Activated CD8-positive, alpha-beta memory T cell treated with anti-CD3 and anti-CD28 coated beads, Interleukin-2, amount 50 U/mL, for 24 hours (primary cell): ENCODE results near the gene PFAS.
"Not testable (repeated sequence)": the region's sequence is repeated elsewhere in the genome, so short reads cannot be mapped to it uniquely, and the experiment has no call there.

ENCODE experiments used
- DNase-seq: peaks from one replicate; pipeline ENCODE4 v3.0.0-alpha.2; 2020; ENCODE audit errors: extremely low read depth

Gene PFAS

GRCh38 chr17:8225813-8226535 lies 23.1 kb upstream of the PFAS start:
- DNase-seq, result peak; percentile 67

- peak; percentile 26 for DNase-seq
These were observed 22.4 kb upstream of the PFAS start for GRCh38 chr17:8226536-8227237.

- DNase-seq, result no peak
These were observed 21.9 kb upstream of the PFAS start for GRCh38 chr17:8227238-8227581.

DNA sequence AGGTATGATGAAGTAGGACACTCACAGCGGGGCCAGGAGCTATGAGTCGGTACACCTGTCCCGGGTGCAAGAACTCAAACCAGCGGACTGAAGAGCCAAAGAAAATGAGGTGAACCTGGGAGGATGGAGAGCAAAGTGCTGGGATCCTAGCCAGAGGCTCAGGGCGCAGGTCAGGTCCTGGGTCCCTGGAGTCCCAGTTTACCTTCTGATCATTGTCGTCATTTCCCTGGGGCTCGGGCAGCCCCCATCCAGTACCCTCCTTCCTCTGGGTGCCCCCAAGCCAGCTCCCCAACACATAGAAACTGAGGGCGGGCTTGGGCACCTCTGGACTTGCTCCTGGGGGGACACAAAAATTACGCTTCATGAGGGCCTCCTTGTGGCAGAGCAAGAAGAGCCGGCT lies 17.4 kb upstream of the PFAS start:
- no peak for DNase-seq

GRCh38 chr17:8234361-8235270 lies 14.5 kb upstream of the PFAS start:
- DNase-seq, result no peak

DNA sequence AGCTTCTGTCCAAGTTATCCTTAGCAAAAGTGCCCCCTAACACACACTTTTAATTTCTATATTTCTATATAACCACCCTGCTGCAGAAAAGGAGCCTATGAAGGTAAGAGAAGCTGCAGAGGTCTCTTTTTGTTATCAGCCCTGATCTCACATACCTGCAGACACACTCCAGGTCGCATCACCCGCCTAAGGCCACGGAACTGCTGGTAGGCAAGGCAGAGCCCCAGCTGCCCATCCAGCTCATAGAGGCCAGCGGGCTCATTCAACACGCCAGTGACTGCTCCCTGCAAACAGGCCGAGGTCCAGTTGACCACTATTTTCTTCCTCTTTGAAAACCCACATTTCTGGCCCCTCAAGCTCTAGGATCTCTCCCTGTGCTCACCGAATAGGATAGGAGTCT lies 13.4 kb upstream of the PFAS start:
- no peak for DNase-seq

- no peak for DNase-seq
These were observed 11.9 kb upstream of the PFAS start for GRCh38 chr17:8237175-8237574.

GRCh38 chr17:8237886-8238285 lies 11.2 kb upstream of the PFAS start:
- DNase-seq, result no peak

DNA sequence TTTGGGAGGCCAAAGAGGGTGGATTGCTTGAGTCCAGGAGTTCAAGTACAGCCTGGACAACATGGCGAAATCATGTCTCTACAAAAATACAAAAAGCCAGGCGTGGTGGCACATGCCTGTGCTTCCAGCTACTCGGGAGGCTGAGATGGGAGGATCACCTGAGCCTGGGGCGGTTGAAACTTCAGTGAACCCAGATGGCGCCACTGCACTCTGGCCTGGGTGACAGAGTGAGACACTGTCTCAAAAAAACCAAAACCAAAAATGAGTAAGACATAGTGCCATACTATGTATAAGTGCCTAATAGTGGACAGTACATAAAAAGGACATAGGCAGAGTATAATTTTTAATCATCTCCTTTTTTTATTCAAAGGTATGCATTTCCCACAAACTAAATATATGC lies 5.3 kb upstream of the PFAS start:
- DNase-seq, result no peak

DNA sequence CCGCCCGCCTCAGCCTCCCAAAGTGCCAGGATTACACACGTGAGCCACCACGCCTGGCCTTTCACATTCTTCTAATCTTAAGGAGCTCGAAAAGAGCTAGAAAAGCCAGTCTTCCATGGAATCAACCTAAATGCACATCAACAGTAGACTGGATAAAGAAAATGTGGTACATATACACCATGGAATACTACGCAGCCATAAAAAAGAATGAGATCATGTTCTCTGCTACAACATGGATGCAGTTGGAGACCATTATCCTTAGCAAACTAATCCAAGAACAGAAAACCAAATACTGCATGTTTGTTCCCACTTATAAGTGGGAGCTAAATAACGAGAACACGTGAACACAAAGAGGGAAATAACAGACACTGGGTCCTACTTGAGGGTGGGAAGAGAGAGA lies 4.3 kb upstream of the PFAS start:
- DNase-seq, result no peak

DNA sequence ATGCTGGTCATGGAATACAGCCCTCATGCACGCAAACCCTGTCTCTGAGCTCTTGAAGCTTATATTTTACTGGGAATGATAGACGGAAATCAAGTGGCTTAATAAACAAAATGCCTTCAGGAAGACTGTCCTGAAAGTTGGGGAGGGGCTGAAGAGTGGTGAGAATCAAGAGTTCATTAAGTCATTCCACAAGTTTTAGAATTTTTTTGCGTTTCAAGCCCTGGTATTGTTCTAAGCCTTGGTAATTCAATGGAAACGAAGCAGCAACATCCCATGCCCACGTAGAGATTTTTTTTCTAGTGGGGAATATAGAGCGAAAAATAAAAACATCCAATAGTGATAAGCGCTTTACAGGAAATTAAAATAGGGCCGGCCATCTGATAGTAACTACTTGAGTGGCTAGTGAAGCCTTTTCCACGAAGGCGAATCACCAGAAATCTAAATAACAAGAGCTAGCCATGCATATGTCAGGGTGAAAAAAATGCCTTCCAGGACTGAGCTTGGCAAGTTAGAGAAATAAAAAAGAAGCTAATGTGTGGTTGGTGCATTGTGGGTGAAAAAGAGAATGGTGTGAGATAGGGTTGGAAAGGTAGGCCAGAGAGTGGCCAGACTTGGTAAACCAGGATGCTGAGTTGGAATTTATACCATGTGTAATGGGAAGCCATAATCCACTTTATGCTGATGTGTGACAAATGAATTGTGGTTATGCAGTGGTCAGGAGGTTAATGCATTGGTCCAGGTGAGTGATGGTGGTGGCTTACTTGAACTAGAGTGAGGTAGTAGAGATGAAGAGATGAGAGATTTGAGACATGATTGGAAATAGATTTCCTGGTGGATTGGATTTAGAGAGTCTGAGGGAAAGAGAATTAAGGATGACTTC lies 772 bp downstream of the PFAS start:
- no peak for DNase-seq

- DNase-seq, result not testable (repeated sequence)
These were observed 2.3 kb downstream of the PFAS start for GRCh38 chr17:8251411-8251810.

DNA sequence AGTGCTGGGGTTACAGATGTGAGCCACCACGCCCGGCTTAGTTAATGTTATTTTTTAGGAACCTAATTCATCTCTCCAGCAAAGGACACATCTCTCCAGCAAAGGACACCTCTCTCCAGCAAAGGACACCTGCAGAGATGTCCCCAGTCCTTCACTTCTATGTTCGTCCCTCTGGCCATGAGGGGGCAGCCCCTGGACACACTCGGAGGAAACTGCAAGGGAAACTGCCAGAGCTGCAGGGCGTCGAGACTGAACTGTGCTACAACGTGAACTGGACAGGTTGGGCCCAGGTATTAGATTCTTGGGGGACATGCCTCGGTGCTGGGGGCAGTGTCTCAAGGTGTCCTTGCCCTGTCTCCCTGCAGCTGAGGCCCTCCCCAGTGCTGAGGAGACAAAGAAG lies 4.7 kb downstream of the PFAS start:
- DNase-seq, result no peak

DNA sequence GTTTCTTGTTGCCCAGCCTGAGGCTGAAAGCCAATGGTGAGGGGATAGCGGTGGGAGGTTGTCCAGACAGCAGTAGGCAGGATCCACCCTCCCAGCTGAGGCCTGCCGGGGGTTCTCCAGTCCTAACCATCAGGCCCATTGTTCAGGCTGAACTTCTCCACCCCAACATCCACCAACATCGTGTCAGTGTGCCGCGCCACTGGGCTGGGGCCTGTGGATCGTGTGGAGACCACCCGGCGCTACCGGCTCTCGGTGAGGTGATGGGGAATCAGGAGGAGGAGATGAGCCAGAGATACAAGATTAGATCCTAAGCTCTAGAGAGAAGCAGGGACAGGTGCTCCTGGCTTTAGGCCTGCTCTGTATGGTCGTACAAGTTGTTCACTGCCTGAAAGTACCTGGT lies 5.8 kb downstream of the PFAS start:
- DNase-seq, result no peak

GRCh38 chr17:8255499-8255898 lies 6.4 kb downstream of the PFAS start:
- no peak for DNase-seq

- no peak for DNase-seq
These were observed 7.2 kb downstream of the PFAS start for GRCh38 chr17:8256291-8256690.

- no peak for DNase-seq
These were observed 7.6 kb downstream of the PFAS start for GRCh38 chr17:8256691-8257090.

DNA sequence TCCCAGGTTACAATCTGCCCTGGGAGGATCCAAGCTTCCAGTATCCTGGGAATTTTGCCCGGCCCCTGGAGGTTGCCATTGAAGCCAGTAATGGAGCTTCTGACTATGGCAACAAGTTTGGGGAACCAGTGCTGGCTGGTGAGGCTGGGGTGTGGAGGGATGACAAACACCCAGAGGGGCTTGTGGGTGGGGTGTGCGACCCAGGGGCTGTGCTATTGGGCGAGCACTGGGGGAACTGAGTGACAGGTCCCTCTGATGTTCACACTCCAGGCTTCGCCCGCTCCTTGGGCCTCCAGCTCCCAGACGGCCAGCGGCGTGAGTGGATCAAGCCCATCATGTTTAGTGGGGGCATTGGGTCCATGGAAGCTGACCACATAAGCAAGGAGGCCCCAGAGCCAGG lies 8.7 kb downstream of the PFAS start:
- no peak for DNase-seq

GRCh38 chr17:8264320-8264719 lies 15.2 kb downstream of the PFAS start:
- DNase-seq, result no peak

- no peak for DNase-seq
These were observed 15.9 kb downstream of the PFAS start for GRCh38 chr17:8264836-8265542.
